Activated naive CD8-positive, alpha-beta T cell treated with anti-CD3 and anti-CD28 coated beads, Interleukin-2, amount 50 U/mL, for 24 hours (primary cell): ENCODE results near the gene OPCML.

Experiments used
- ATAC-seq: fragments of 150-1000 bp; cut with Tn5 transposase; one replicate; pipeline ENCODE4 v1.10.0; 2021
- DNase-seq: peaks from one replicate; pipeline ENCODE4 v3.0.0; 2021
- H3K27ac Mint-ChIP-seq: one replicate; pipeline ENCODE4 v1.8.0; 2021; ENCODE audit warnings: mild to moderate bottlenecking, mixed read lengths
- H3K27me3 Mint-ChIP-seq: one replicate; pipeline ENCODE4 v1.8.0; 2021; ENCODE audit warnings: mixed read lengths
- H3K36me3 Mint-ChIP-seq: one replicate; pipeline ENCODE4 v1.8.0; 2021; ENCODE audit warnings: low read depth, mixed read lengths
- H3K4me1 Mint-ChIP-seq: one replicate; pipeline ENCODE4 v1.8.0; 2021; ENCODE audit warnings: mixed read lengths
- H3K4me3 Mint-ChIP-seq: one replicate; pipeline ENCODE4 v1.8.0; 2021; ENCODE audit warnings: mild to moderate bottlenecking, moderate library complexity, mixed read lengths
- H3K9me3 Mint-ChIP-seq: one replicate; pipeline ENCODE4 v1.8.0; 2021; ENCODE audit warnings: mixed read lengths

Gene OPCML

DNA sequence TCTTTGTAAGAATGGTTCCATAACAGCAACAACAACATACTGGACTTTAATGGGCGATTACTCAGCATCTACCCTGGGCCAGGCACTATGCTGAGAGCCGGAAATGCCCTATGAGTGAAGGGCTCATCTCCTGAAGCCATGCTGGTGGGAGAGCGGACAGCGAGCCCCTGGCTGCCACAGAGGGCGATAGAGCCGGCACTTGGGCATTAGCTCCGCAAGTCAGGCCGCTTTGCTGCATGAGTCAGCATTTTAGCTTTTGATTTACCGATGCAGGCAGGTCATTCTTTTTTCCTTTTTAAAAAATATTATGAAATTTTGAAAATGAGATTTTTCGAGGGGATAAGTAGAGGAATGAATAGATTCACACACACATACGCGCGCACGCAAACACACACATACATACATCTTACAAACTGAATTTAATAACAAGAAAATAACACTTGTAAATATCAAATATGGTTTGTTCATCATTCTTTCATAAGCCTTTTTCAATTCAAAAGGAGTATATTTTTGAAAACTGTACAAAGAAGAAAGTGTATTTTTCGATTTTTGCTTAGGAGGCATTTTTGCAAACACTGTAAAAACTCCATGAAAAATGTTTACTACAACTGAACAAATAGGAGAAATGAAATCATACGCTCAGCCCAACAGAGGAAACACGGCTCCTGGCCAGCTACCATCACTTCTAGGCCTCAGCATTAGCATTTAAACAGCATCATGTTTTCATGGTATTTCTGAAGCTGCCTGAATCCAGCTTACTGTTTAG lies 667.3 kb downstream of the OPCML start:
- Mint-ChIP-seq H3K9me3 (no peaks in the 10 kb centered on the region), H3K36me3 (no peaks in the 10 kb centered on the region), H3K27me3 (no peaks in the 10 kb centered on the region), H3K27ac (no peak overlapping the region), H3K4me3 (no peak overlapping the region), H3K4me1 (no peaks in the 10 kb centered on the region)
- no peak for ATAC-seq
- no peak for DNase-seq

DNA sequence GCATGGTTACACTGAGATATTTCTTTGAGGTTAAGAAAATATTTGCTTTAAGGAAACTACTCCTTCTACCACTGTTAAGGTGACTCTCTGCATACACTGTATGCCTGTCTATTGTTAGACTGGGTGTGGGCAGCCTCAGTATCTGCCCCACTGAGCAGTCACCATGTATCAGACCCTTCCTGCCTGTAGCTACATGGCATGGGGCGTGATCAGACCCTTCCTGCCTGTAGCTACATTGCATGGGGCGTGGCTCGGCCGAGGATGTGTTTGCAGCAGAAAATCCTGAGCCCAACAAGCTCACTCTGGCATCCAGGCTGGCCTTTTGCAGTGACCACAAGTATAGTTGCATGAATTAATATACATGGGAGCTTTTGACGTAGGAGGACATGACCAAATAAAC lies 669.4 kb downstream of the OPCML start:
- no peaks in the 10 kb centered on the region for H3K9me3 Mint-ChIP-seq
- no peak for DNase-seq

DNA sequence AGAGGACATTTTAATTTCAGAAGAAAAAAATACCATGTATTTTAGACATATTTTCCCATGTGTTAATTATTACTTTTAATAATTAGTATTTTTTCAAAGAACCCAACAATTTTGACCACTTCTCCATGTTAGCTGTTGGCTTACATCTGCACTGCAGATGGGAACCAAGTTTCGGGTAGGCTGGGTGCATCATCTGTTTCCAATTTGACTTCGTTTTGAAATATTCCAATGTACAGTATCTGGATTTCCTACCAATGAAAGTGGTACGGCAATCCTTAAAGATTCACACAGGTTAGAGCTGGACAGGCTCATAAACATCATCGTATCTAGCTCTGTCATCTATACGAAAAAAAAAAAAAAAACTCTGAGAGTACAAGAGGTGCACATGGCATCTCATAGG lies 670.2 kb downstream of the OPCML start:
- ATAC-seq, result no peak
- no peak for DNase-seq
- H3K9me3 Mint-ChIP-seq, result no peaks in the 10 kb centered on the region
- H3K27ac Mint-ChIP-seq, result no peak overlapping the region
- H3K4me3 Mint-ChIP-seq, result no peak overlapping the region
- no peaks in the 10 kb centered on the region for H3K36me3 Mint-ChIP-seq
- H3K27me3 Mint-ChIP-seq, result no peaks in the 10 kb centered on the region
- H3K4me1 Mint-ChIP-seq, result no peaks in the 10 kb centered on the region

More for the DNA sequence above, 669.4 kb downstream of the OPCML start:
- no peak overlapping the region for H3K27ac Mint-ChIP-seq
- no peak for ATAC-seq
- H3K27me3 Mint-ChIP-seq, result no peaks in the 10 kb centered on the region
- H3K36me3 Mint-ChIP-seq, result no peaks in the 10 kb centered on the region
- no peaks in the 10 kb centered on the region for H3K4me1 Mint-ChIP-seq
- no peak overlapping the region for H3K4me3 Mint-ChIP-seq

- Mint-ChIP-seq H3K27me3 (no peaks in the 10 kb centered on the region), H3K36me3 (no peaks in the 10 kb centered on the region), H3K27ac (no peak overlapping the region), H3K9me3 (no peaks in the 10 kb centered on the region), H3K4me1 (no peaks in the 10 kb centered on the region), H3K4me3 (no peak overlapping the region)
- DNase-seq (no peak), ATAC-seq (no peak)
Measured at GRCh38 chr11:132859306-132859705, 673.0 kb downstream of the OPCML start.

- H3K27ac Mint-ChIP-seq, result no peak overlapping the region
- H3K36me3 Mint-ChIP-seq, result no peaks in the 10 kb centered on the region
- H3K27me3 Mint-ChIP-seq, result no peaks in the 10 kb centered on the region
- H3K4me1 Mint-ChIP-seq, result no peaks in the 10 kb centered on the region
- no peak overlapping the region for H3K4me3 Mint-ChIP-seq
- H3K9me3 Mint-ChIP-seq, result no peaks in the 10 kb centered on the region
- DNase-seq (no peak), ATAC-seq (no peak)
Measured at GRCh38 chr11:132858223-132858622, 674.1 kb downstream of the OPCML start.

GRCh38 chr11:132856032-132856431 lies 676.3 kb downstream of the OPCML start:
- H3K4me3 Mint-ChIP-seq, result no peak overlapping the region
- no peaks in the 10 kb centered on the region for H3K36me3 Mint-ChIP-seq
- no peaks in the 10 kb centered on the region for H3K4me1 Mint-ChIP-seq
- no peak overlapping the region for H3K27ac Mint-ChIP-seq
- no peaks in the 10 kb centered on the region for H3K27me3 Mint-ChIP-seq
- DNase-seq (no peak), ATAC-seq (no peak)
- no peaks in the 10 kb centered on the region for H3K9me3 Mint-ChIP-seq

GRCh38 chr11:132855516-132855915 lies 676.8 kb downstream of the OPCML start:
- no peak for ATAC-seq
- Mint-ChIP-seq H3K9me3 (no peaks in the 10 kb centered on the region), H3K4me1 (no peaks in the 10 kb centered on the region), H3K36me3 (no peaks in the 10 kb centered on the region), H3K4me3 (no peak overlapping the region), H3K27ac (no peak overlapping the region), H3K27me3 (no peaks in the 10 kb centered on the region)
- DNase-seq, result no peak

- ATAC-seq (no peak), DNase-seq (no peak)
- H3K4me1 Mint-ChIP-seq, result no peaks in the 10 kb centered on the region
- H3K27ac Mint-ChIP-seq, result no peak overlapping the region
- no peaks in the 10 kb centered on the region for H3K36me3 Mint-ChIP-seq
- no peak overlapping the region for H3K4me3 Mint-ChIP-seq
- H3K9me3 Mint-ChIP-seq, result no peaks in the 10 kb centered on the region
- no peaks in the 10 kb centered on the region for H3K27me3 Mint-ChIP-seq
Measured at GRCh38 chr11:132853886-132854285, 678.4 kb downstream of the OPCML start.

DNA sequence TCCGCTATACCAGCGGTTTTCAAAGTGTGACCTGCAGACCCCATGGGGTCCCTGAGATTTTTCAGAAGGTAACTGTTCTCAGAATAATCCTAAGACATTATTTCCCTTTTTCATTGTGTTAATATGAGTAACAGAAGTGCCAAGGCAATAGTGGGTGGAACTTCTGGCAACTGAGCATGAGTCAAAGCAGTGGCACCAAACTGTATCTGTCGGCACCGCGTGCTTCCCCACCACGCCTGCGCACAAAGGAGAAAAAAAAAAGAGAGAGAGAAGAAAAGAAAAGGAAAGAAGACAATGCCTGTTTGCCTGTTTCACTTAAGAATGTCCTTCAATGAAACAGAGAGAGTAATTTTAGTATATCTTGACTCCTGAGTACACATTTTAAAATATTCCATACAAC lies 679.9 kb downstream of the OPCML start:
- DNase-seq (no peak), ATAC-seq (no peak)
- Mint-ChIP-seq H3K4me3 (no peak overlapping the region), H3K36me3 (no peaks in the 10 kb centered on the region), H3K4me1 (no peaks in the 10 kb centered on the region), H3K9me3 (no peaks in the 10 kb centered on the region), H3K27me3 (no peaks in the 10 kb centered on the region), H3K27ac (no peak overlapping the region)

GRCh38 chr11:132851247-132851646 lies 681.1 kb downstream of the OPCML start:
- Mint-ChIP-seq H3K4me1 (no peaks in the 10 kb centered on the region), H3K36me3 (no peaks in the 10 kb centered on the region), H3K27ac (no peak overlapping the region), H3K4me3 (no peak overlapping the region), H3K9me3 (no peaks in the 10 kb centered on the region), H3K27me3 (no peaks in the 10 kb centered on the region)
- DNase-seq (no peak), ATAC-seq (no peak)

DNA sequence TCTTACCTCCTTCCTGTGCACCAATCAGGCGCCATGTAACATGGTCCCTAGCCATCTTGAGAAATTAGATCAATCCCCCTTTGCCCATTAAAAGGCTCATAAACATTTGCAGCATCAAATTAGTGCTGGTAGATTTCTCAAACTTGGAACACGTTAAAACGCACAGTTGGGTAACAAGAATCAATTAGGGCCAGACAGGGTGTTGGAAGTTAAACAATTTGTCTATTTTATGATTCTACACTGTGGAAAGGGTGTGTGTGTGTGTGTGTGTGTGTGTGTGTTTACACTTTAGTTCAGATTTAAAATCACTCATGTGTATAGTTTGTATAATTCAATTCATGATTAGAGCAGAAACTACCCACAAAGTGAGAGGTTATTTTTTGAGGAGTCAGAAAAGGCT lies 682.0 kb downstream of the OPCML start:
- no peak overlapping the region for H3K27ac Mint-ChIP-seq
- no peaks in the 10 kb centered on the region for H3K36me3 Mint-ChIP-seq
- H3K27me3 Mint-ChIP-seq, result no peaks in the 10 kb centered on the region
- no peak overlapping the region for H3K4me3 Mint-ChIP-seq
- no peak for DNase-seq
- no peaks in the 10 kb centered on the region for H3K4me1 Mint-ChIP-seq
- no peak for ATAC-seq
- H3K9me3 Mint-ChIP-seq, result no peaks in the 10 kb centered on the region

DNA sequence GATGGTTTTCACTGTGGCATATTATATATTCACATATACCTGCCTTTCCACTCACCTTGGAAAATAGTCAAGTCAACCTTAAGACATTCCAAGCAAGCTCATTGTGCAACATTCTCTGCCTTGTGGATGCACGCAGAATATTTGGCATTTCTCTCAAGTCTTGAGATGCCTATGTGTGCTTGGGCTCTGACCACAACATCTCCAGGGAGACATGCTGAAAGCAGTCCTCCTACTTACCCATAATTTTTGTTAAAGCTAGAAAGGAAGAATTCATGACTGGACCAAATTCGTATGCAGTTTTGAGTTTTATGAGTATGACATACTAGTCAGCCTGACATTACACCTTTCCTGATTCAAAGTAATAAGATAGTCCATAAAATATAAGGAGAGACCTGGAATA lies 684.0 kb downstream of the OPCML start:
- Mint-ChIP-seq H3K27me3 (no peaks in the 10 kb centered on the region), H3K4me3 (no peak overlapping the region), H3K9me3 (no peaks in the 10 kb centered on the region)

GRCh38 chr11:132846075-132846474 lies 686.2 kb downstream of the OPCML start:
- H3K36me3 Mint-ChIP-seq, result no peaks in the 10 kb centered on the region
- no peaks in the 10 kb centered on the region for H3K4me1 Mint-ChIP-seq
- no peak overlapping the region for H3K27ac Mint-ChIP-seq
- peak; percentile 10 for ATAC-seq
- DNase-seq, result no peak
- H3K4me3 Mint-ChIP-seq, result no peak overlapping the region
- H3K9me3 Mint-ChIP-seq, result no peaks in the 10 kb centered on the region
- no peaks in the 10 kb centered on the region for H3K27me3 Mint-ChIP-seq

More for the DNA sequence above, 684.0 kb downstream of the OPCML start:
- H3K27ac Mint-ChIP-seq, result no peak overlapping the region
- DNase-seq, result no peak
- H3K4me1 Mint-ChIP-seq, result no peaks in the 10 kb centered on the region
- H3K36me3 Mint-ChIP-seq, result no peaks in the 10 kb centered on the region
- no peak for ATAC-seq

DNA sequence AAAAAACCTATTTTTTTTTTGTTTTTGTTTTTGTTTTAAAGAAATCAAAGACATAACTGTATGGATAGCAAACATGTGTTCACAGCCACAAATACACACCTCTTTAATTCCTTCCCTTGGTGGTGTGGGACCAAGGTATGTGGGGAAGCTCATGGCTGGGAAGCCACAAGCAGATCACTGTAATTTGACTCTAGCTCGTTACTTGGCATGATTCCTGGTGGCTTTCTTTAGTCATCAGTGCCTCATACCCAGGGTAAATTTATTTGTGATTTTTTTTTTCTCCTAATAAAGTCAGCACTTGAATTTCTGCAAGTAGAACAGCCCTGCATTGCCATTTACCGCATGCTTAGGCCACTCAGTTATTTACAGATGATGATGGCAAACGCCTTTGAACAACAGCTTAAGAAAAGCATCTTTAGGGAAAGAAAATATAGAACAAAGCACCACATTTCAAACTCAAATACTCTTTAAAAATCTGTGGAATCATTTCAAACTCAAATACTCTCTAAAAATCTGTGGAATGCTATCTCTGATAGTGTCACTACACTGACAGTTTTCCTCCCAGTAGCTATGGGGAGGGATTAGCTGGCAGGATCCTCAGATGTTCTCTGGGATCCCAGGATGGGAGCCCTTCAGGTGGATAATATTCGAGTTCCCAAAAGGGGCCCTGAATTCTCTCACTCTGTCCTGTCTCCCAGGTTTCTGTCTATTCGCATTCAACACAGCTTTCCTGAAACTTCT lies 687.2 kb downstream of the OPCML start:
- ATAC-seq, result no peak
- H3K36me3 Mint-ChIP-seq, result no peaks in the 10 kb centered on the region
- DNase-seq, result no peak
- H3K27me3 Mint-ChIP-seq, result no peaks in the 10 kb centered on the region
- no peak overlapping the region for H3K27ac Mint-ChIP-seq
- H3K4me3 Mint-ChIP-seq, result no peak overlapping the region
- H3K9me3 Mint-ChIP-seq, result no peaks in the 10 kb centered on the region
- no peaks in the 10 kb centered on the region for H3K4me1 Mint-ChIP-seq

GRCh38 chr11:132840660-132841059 lies 691.6 kb downstream of the OPCML start:
- Mint-ChIP-seq H3K36me3 (no peaks in the 10 kb centered on the region), H3K4me3 (no peak overlapping the region), H3K27me3 (no peaks in the 10 kb centered on the region), H3K9me3 (no peaks in the 10 kb centered on the region), H3K27ac (no peak overlapping the region), H3K4me1 (no peaks in the 10 kb centered on the region)
- no peak for DNase-seq
- no peak for ATAC-seq
